T-helper 1 cell (primary cell): ENCODE data around the gene BRD3.
A peak's percentile ranks its signal among the peaks of the same experiment; 100 is the strongest.

Source experiments
- DNase-seq, 5 donors: peaks; one replicate each; pipeline ENCODE4 v3.0.0-alpha.2; 2012 to 2020

Gene BRD3

DNA sequence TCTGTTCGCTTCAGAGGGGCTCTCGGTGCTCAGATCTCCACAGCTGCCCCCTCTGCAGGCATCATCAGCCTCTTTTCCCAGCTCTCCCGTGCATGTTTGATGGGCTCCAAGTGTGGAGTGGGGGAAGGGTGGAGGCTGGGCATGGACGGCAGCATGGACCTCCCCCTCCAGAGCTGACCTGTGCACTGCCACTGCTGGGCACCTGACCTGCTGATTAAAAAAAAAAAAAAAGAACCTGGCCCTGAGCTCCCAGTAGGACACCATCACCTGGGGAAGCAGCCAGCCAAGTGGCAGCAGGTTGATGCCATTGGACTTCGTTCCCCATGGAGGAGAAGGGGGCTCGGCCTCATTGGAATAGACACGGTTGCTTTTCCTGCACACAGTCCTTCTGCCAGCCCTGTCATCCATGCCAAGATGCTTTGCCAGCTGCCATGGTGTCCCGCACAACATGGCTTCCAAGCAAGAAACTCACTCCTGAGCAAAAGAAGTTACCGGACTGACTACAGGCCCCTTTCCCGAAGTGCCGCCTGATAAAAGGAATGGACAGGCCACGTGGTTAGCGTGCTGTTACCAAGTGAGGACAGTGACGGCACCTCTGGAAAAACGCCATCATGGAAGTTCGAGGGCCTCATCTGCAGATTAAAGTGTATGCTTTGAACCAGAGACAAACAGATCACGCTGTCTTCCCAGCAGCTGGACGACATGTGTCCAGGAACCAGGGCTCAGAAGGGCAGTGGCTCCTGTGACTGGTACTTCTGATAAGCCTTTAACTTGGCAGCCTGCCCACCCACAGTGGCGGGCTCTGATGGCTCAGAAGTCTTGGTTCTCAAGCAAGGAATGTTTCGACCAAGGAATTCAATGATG, 57.3 kb downstream of the BRD3 start:
- no peak for DNase-seq

DNA sequence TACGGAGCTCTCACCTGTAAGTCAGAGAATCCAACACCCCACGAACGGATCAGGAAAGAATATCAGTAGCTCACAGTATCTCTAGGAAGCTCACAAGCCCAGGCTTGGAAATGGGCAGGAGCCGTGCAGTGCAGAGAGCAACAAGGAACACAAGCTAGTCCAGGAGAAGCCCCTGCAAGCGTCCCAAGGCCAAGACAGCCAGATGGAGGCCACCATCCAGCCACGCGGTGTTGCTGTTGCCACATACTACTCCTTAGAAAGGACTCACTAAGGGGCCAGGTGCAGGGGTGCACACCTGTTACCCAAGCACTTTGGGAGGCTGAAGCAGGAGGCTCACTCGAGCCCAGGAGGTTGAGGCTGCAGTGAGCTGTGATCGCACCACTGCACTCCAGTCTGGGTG, 60.3 kb downstream of the BRD3 start:
- DNase-seq = no peak

DNA sequence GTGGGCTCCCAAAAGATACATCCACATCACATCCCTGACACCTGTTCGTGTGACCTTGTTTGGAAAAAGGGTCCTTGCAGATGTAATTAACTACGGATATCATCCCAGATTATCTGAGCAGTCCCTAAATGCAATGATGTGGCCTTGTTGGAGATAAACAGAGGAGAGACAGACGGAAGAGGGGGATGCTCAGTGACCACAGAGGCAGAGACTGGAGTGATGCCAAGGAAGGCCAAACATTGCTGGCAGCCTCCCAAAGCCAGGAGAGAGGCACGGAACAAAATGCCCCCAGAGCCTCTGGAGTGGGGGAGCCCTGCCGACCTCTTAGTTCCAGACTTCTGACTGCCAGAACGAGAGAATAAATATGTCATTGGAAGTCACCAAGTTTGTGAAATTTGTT, 60.7 kb downstream of the BRD3 start:
- no peak for DNase-seq

DNA sequence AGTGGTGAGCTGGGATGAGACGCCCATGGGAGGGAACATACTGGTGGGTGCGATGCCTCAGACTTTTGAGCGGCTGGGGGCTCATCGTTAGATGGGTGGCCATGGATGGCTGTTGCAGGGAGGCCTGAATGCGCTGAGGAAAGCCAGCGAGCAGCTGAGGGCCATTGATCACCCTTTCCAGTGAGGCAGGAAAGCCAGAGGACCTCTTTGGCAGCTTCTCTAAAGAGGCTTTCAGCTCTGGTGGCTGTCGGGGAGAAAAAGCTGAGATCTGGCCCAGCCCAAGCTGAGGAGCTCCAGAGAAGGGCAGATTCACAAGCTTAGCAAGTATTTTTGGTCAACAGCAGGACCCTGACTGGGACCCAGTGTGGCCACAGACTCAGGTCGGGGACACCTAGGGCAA, 62.4 kb downstream of the BRD3 start:
- no peak for DNase-seq

DNA sequence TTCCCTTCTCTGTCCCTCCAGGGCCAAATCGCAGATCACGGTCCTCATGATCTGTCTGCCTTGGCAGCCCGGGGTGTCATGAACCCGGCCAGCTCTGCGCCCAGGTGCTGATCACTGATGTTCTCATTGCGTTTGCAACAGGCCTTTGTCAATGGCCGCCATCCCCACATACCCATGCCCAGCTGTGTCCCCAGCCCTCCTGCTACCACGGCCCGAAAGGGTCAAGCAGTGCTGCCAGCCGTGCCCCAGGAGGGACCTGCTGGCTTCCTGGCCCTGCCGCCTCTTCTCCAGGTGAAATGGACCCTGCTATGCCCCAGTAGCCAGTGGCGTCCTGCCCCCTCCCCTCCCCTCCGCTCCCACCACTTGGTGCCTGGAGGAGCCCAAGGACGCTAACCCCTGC, 62.9 kb downstream of the BRD3 start:
- DNase-seq = no peak

DNA sequence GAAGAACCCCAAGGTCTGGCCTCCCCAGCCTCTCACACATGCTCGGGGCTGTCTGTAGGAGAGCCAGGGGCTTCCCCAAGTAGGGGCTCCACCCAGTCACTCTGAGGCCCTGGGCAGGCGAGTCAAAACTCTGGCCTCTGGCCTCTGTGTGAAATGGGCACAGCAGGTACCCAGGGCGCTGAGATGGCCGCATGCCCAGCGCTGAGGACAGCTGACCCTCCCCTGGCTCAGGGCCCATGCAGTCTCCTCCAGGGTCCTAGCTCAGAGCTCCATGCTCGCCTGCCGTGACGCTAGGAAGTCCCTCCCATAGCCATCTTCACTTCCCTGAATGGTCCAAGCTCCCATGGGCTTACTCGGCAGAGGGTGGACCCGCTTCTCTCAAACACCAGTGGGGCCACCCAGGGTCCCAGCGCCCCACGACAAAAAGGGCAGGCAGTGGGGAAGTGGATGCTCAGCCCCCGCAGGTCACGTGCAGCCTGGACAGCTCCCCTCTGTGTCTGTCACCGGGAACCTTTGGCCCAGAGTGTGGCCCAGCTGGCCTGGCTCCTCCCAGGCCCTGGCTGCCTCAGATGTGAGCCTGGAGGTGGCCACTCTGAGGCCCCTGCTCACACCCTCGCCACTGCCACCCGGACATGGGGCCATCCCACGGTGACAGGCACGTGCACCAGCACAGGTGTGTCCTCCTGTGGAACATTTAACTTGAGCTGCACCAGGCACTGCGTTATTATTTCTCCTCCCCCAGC, 63.5 kb downstream of the BRD3 start:
- no peak for DNase-seq

DNA sequence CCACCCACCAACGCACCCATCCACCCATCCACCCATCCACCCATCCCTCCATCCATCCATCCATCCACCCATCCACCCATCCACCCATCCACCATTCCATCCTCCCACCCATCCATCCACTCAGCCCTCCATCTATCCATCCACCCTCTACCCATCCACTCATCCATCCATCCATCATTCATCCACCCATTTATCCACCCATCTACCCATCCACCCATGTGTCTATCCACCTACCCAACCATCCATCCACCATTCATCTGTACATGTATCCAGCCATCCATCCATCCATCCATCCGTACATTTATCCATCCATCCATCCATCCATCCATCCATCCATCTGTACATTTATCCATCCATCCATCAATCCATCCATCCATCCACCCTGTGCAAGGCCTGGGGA, 64.6 kb downstream of the BRD3 start:
- DNase-seq = no peak

DNA sequence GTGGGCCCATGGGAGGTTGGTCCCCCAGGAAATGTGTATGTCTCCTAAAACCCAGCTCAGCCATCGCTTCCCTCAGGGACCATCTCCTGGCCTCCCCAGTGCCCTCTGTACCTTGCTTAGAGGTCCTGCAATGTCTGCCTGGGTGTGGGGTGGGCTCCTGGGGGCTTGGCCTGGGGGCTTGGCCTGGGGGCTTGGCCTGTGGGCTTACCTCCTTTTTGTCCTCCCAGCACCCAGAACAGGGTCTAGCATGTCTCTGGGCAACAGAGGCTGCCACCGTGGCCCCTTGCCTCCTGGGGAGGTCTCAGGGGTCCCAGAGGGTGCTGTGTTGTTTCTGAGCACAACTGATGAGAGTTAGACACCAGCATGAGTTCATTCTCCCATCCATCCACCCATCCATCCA, 65.0 kb downstream of the BRD3 start:
- no peak for DNase-seq

DNA sequence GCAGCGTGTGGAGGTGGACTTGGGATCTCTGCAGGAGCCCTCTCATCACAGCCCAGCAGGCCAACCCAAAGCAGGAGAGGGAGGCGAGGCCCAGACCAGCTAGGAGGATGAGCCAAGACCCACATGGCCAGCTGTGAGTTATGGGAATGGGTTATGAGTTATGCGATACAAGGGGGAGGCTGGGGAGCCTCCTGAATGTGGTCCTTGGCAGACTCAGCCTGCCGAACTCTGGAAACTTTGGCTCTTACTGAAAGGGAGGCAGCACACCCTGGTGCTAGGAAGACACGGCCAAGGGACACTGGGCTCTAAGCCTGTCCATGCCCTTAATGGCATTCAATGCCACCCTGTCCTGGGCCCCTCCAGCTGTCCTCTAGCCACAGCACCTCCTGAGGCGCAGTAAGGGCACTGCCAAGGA, 68.0 kb downstream of the BRD3 start:
- DNase-seq = no peak

DNA sequence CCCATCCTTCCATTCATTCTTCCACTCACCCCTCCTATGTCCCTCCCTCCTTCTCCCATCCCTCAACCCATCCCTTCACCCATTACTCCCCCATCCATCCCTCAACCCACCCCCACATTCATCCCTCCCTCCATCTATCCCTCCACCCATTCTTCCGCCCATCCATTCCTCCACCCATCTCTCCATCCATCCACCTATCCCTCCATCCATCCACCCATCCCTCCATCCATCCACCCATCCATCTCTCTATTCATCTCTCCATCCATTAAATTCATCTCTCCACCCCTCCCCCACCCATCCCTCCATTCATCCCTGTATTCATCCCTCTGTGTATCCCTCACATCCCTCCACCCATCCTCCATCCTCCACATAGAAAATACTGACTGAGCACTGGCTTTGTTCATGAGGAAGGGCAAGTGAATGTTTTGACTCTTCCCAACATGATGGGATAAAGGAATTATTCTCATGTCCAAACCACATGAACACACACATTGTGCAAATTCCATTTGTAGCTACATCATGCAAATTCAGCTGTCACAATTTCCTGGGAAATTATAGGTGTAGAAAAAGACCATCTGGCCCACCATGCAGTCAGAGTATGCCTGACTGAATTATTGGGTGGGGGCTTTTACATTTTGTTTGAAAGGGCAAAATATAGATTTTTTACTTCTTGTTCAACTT, 68.8 kb downstream of the BRD3 start:
- no peak for DNase-seq

DNA sequence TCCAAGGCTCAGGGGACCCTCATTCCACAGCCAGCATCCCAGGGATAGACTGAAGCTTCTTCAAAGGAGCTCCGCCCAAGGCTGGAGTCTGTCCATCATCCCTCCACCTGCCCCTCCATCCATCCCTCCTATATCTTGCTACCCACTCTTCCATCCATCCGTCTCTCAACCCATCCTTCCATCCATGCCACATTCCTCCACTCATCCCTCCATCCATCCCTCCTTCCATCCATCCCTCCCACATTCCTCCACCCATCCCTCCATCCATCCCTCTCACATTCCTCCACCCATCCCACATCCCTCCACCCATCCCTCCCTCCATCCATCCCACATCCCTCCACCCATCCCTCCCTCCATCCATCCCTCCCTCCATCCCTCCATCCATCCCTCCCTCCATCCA, 70.2 kb downstream of the BRD3 start:
- no peak for DNase-seq

DNA sequence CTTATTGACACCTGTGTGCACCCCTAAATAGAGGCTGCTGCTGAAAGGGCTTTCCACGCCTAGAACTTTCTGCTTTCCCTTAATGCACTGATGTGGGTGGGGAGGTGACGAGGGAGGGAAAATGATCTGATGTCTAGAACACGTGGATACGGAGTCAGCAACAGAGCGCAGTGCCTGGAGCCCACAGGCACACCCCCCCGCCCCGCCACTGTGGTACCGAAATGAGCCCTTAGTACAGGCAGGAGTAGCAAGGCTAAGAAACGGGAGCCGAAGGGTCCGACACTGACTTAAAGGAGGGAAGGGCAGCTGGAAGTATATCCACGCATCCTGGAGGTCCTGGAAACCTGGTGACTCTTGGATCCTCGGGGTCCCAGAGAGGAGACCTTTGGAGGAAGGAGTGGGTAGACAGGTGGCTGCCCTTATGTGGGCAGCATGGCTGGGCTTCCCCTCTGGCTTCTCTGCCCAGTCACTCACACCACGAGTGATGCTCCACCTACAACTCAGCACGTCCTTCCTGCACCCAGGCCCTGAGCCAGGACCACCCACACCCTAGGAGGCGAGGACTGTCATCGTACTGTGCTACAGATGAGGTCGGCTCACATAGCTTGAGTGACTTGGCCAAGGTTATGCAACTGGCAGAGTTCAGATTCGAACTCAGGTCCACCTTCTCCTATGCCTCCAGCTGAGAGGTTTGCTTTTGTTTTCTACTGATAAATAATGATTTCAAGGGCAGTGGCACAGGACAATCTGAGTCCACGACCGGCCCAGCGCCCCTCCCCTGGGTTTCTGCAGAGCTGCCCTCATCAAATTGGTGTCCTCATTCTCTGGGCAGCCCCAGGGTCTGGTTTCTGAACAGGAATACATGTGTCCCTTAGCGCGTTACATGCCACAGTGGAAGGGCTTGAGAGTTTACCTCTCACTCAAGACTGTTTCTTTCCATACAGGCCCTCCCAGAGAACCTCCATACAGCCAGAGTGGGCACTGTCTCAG, 71.0 kb downstream of the BRD3 start:
- no peak for DNase-seq

DNA sequence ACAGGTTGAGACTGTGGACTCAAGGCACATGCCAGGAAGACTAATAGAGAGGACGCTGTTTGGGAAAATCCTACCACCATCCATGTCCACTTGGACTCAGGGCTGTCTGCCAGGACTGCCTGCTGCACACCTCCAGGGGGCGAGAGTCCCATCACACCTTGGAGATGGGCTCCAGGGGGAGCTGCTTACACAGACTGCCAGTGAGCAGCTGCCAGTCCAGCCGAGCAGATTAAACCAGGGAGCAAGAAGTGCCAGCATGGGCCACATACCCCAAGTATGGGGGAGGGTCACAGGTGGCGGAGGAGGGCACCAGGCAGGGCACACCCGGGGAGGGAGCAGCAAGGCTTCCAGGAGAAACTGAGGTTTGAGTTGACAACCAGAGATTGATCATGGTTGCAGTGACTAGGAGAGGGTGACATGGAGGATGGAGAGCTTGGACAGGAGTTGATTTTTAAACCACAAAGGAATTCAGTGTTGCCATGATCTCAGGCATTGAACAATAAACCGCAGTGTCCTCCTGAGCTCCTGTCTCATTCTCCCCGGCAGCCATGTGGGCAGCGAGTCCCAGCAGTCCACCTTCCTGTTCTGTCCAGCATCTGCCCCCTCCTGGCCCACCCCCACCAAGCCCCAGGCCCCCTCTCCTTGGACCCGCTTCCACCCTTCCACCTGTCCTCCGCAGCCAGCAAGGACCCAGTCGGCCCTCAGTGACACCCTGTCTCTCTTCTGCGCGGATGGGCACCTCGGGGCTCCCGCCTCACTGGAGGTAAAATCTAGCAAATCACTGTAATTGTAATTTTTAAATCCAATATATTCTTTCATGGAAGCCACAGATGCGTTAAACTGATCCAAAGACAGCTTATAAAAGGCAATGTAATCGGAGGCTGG, 72.6 kb downstream of the BRD3 start:
- DNase-seq = no peak

DNA sequence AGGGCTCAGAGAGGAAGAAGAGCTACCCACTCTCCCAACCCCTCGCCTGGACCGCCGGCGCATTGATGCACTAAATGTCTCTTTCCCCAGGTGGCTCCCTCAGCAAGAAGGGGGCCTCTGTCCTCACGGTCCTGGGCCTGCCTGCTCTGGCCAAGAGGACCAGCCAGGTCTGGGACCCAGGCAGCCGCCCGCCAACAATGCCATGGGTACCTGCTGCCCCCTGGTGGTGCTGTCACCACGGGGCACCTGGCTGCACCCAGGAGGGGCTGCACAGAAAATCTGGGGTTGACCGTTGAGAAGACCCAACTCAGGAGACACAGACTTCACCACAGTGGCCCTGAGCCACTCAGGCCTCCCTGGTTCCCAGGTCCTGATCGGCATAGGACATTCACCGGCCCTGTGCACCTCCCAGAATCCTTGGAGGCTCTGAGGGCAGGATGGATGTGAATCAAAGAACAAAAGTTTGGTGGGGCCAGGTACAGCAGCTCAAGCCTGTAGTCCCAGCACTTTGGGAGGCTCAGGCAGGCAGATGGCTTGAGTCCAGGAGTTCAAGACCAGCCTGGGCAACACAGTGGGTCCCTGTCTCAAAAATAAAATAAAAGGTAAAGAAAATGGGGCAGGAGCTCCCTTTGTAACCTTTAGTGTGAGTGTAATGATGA, 73.3 kb downstream of the BRD3 start:
- peak; percentile 41 to 66 (median 61) for DNase-seq

DNA sequence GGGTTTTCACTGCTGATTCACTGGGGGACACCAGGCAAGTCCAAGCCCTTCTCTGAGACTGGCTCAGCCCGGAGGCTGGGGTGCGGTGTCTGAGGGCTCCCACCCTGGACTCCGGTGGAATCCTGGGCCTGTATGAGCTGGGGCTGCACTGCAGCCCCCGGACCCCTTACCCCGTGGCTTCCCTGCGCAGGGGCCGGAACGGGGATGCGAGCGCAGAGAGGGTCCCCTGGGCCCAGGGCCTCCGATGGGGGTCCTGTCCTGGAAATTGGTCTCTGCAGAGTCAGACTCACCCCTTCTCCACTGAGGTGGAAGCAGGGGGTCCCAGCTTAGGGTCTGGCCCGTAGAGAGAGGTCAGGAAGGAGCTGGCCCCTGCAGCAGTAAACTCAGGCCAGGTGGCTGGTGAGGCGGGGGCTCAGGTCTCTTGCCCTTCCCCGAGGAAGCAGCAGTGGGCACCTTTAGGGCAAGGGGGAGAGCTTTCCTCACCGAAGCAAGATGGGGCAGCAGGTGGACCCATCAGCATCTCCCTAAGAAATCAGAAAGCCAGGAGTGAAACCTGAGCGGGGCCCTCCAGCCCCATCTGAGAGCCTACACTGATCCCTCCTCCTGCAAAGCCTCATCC, 74.1 kb downstream of the BRD3 start:
- no peak for DNase-seq

DNA sequence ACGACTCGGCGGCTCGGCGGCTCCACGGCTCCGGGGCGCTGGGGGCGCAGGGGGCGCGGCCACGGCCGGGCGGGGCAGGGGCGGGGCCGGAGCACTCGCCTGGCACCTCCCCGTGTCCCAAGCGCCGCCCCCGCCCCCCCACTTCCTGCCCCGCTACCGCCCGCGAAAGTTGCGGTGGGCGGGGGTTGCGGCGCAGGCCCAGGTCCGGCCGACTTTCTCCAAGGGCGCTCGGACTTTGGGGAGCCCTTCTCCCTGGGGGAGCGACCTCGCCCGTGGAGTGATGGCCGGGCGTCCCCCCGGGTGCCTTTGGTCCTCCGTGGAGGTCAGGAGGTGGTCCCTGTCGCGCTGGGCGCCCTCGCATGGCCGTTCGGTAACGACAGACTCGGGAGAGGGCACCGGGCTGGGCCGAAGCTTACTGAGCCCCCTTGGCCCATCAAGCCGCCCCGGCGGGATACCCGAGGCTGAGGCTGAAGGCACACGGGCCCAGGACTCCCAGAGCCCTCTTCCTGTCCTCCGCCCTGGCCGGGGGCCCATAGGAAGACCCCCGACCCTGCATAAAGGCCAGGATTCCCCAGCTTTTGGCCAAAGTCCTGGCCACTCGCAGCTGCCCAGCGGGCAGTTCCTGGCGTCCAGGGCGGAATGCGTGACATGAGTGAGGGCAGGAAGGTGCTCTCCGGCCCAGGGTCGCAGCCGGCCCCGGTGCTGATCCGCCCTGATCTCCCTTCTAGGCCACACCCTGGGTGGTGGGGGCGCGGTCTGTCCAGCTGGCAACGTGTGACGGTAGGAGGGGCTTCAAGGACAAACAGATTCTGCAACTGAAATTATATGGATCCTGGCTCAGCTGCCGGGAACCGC, 74.8 kb downstream of the BRD3 start:
- peak; percentile 57 to 67 (median 63) for DNase-seq

DNA sequence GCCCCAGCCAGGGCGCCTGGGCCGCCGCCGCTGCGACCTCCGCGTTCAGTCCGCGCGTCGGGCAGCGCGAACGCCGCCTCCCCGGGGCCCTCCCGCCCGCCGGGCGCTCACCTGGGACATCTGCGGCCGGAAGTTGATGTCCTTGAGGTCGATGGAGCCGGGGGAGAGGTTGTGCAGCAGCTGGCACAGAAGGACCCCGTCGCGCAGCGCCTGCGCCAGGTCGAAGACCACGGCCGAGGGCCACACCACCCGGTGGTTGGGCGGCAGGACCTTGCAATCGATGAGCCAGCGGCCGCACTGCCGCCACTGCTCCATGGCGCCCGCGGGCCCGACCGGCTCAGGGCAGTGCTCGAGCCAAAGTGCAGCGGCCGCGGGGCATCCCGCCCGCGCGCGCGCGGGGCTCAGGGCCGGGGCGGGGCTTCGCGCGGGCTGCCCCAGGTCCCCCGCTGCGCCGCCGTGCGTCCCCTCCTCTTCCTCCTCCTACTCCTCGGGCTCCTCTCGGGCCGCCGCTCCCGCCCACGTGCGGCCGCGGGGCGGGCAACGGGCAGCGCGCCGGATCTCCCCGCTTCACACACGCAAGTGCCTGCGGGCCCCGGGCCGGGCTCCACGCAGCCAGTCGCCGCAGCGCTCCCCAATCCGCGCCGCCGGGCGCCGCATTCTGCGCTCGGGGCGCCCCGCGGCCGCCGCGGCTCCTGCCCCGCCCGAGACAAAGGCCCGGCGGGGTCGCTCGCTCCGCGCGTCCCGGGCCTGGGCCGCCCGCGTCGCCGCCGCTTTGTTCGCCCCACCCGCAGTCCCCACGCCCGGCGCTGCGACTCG, 75.7 kb downstream of the BRD3 start, which contains the start of gene VAV2:
VAV2 (minus strand) TSS at position 361 of the 816 bp plus-strand sequence; CDS start at position 315, 46 bp downstream.
- DNase-seq = peak in 3 of 5 donors; percentile 20 to 34 (median 21)
